IMR-90 (cell line): ENCODE results near the gene ABCA9. TPM values are rescaled to one million over a fixed set of nuclear protein-coding genes. Genes with fewer than 3 reads are reported as not detected.

Experiments
- ATAC-seq: fragments of 200-7000 bp; cut with Tn5 transposase; 2 replicates; pipeline ENCODE4 v1.9.1; 2020; ENCODE audit warnings: low read depth, mild to moderate bottlenecking, moderate library complexity
- BruUV-seq: library from RNA; stranded (reverse); fragments of 400-500 nt; replicated peaks from 2 replicates; lab custom pipeline; 2021; lab: Mats Ljungman, UMichigan
- CTCF ChIA-PET: fragments of 300-600 bp; formaldehyde crosslinking; extraction: SDS; loops from one replicate; lab custom pipeline; 2021; ENCODE audit warnings: antibody characterized with exemption; lab: Yijun Ruan, JAX
- POLR2A ChIA-PET: fragments of 300-600 bp; sonication (Branson Sonifier 250); formaldehyde crosslinking; loops from one replicate; lab custom pipeline; 2022; ENCODE audit warnings: antibody characterized with exemption; ENCODE audit not compliant: unreplicated experiment; lab: Charles Lee
- DNase-seq: peaks from one replicate; pipeline ENCODE4 v3.0.0; 2013
- H2AFZ ChIP-seq: replicated peaks from 2 replicates; pipeline ENCODE3; 2013; ENCODE audit warnings: low read length, mild to moderate bottlenecking; ENCODE audit not compliant: poor library complexity
- H2AK5ac ChIP-seq: 2 replicates; pipeline ENCODE4 v1.6.1; 2013; ENCODE audit warnings: low read depth, low read length, inconsistent platforms
- H2AK9ac ChIP-seq: replicated peaks from 2 replicates; pipeline ENCODE3; 2013; ENCODE audit warnings: mild to moderate bottlenecking, low read depth, low read length, moderate library complexity; ENCODE audit not compliant: poor library complexity
- H2BK120ac ChIP-seq: 2 replicates; pipeline ENCODE4 v1.6.1; 2013; ENCODE audit warnings: low read depth, low read length, inconsistent platforms
- H2BK15ac ChIP-seq: 3 replicates; pipeline ENCODE4 v1.6.1; 2013; ENCODE audit warnings: low read depth, low read length, inconsistent platforms
- H2BK20ac ChIP-seq: 2 replicates; pipeline ENCODE4 v1.6.1; 2013; ENCODE audit warnings: low read depth, mild to moderate bottlenecking, inconsistent platforms, low read length, moderate library complexity
- H2BK5ac ChIP-seq: 2 replicates; pipeline ENCODE4 v1.6.1; 2013; ENCODE audit warnings: mild to moderate bottlenecking, low read depth, low read length, inconsistent platforms; ENCODE audit not compliant: poor library complexity, severe bottlenecking
- H3K14ac ChIP-seq: replicated peaks from 2 replicates; pipeline ENCODE4 v1.6.1; 2013; ENCODE audit warnings: low read depth, low read length, inconsistent platforms
- H3K18ac ChIP-seq: 2 replicates; pipeline ENCODE4 v1.6.1; 2013; ENCODE audit warnings: low read depth, low read length, control low read depth
- H3K23ac ChIP-seq: 2 replicates; pipeline ENCODE4 v1.6.1; 2013; ENCODE audit warnings: low read depth, low read length, inconsistent platforms
- H3K27ac ChIP-seq: 2 replicates; pipeline ENCODE4 v1.5.1; 2013; ENCODE audit warnings: mild to moderate bottlenecking, control low read depth, low read length; ENCODE audit not compliant: insufficient read depth
- H3K27me3 ChIP-seq: 2 replicates; pipeline ENCODE4 v1.6.1; 2013; ENCODE audit warnings: low read length; ENCODE audit not compliant: control insufficient read depth, insufficient read depth
- H3K36me3 ChIP-seq: 2 replicates; pipeline ENCODE4 v1.6.1; 2013; ENCODE audit warnings: low read length, mixed read lengths; ENCODE audit not compliant: control insufficient read depth, insufficient read depth
- H3K4ac ChIP-seq: 2 replicates; pipeline ENCODE4 v1.6.1; 2013; ENCODE audit warnings: low read depth, low read length, inconsistent platforms
- H3K4me1 ChIP-seq: 2 replicates; pipeline ENCODE4 v1.6.1; 2013; ENCODE audit warnings: low read length, mixed read lengths; ENCODE audit not compliant: control insufficient read depth, insufficient read depth
- H3K4me2 ChIP-seq: 2 replicates; pipeline ENCODE4 v1.6.1; 2013; ENCODE audit warnings: low read depth, mild to moderate bottlenecking, control low read depth, low read length, moderate library complexity
- H3K4me3 ChIP-seq: 2 replicates; pipeline ENCODE4 v1.5.1; 2013; ENCODE audit warnings: low read depth, mild to moderate bottlenecking, control low read depth, low read length, moderate library complexity; ENCODE audit not compliant: insufficient read depth
- H3K56ac ChIP-seq: 2 replicates; pipeline ENCODE4 v1.6.1; 2013; ENCODE audit warnings: low read length, inconsistent platforms; ENCODE audit not compliant: insufficient read depth; ENCODE audit errors: extremely low read depth
- H3K79me1 ChIP-seq, 2 experiments: 2 replicates each; pipeline ENCODE4 v1.6.1; 2013; ENCODE audit warnings: low read length in 2 of 2, inconsistent platforms in 1 of 2, low read depth in 1 of 2
- H3K9ac ChIP-seq: 2 replicates; pipeline ENCODE4 v1.6.1; 2013; ENCODE audit warnings: low read depth, low read length, control low read depth
- H3K9me1 ChIP-seq: 2 replicates; pipeline ENCODE4 v1.6.1; 2013; ENCODE audit warnings: low read length, inconsistent platforms; ENCODE audit not compliant: insufficient read depth
- H3K9me3 ChIP-seq: 2 replicates; pipeline ENCODE4 v1.6.1; 2013; ENCODE audit warnings: low read length; ENCODE audit not compliant: control insufficient read depth, insufficient read depth
- H4K20me1 ChIP-seq: 2 replicates; pipeline ENCODE4 v1.6.1; 2013; ENCODE audit warnings: low read length, inconsistent platforms; ENCODE audit not compliant: insufficient read depth
- H4K5ac ChIP-seq: 2 replicates; pipeline ENCODE4 v1.6.1; 2013; ENCODE audit warnings: mild to moderate bottlenecking, low read depth, low read length, control low read depth
- H4K8ac ChIP-seq, 2 experiments: 2 replicates each; pipeline ENCODE4 v1.6.1; 2013; ENCODE audit warnings: low read depth in 2 of 2, low read length in 2 of 2, control low read depth in 1 of 2, inconsistent platforms in 1 of 2
- H4K91ac ChIP-seq: 2 replicates; pipeline ENCODE4 v1.6.1; 2013; ENCODE audit warnings: low read depth, low read length, inconsistent platforms; ENCODE audit not compliant: insufficient read depth
- CTCF ChIP-seq: conservative IDR thresholded peaks from 2 replicates; pipeline ENCODE4 v1.5.1; 2012; ENCODE audit warnings: mild to moderate bottlenecking, low read depth, low read length, improper control_type of control experiment
- ELK1 ChIP-seq: fragments of 150-350 bp; IDR thresholded peaks from 2 replicates; pipeline ENCODE4 v1.6.1; 2016; ENCODE audit warnings: low read depth, mild to moderate bottlenecking, low read length, moderate library complexity, borderline replicate concordance
- MAFK ChIP-seq: IDR thresholded peaks from 2 replicates; pipeline ENCODE4 v1.6.1; 2012; ENCODE audit warnings: low read depth, low read length, improper control_type of control experiment
- MXI1 ChIP-seq: IDR thresholded peaks from 2 replicates; pipeline ENCODE4 v1.6.1; 2012; ENCODE audit warnings: low read depth, mild to moderate bottlenecking, low read length, moderate library complexity, borderline replicate concordance
- NFE2L2 ChIP-seq: fragments of 150-350 bp; IDR thresholded peaks from 2 replicates; pipeline ENCODE4 v1.6.1; 2016; ENCODE audit warnings: low read depth, mild to moderate bottlenecking, low read length
- POLR2A ChIP-seq: IDR thresholded peaks from 2 replicates; pipeline ENCODE4 v1.6.1; 2012; ENCODE audit warnings: mild to moderate bottlenecking, low read depth, low read length
- RAD21 ChIP-seq: IDR thresholded peaks from 2 replicates; pipeline ENCODE4 v1.6.1; 2012; ENCODE audit warnings: low read length, improper control_type of control experiment
- RCOR1 ChIP-seq: IDR thresholded peaks from 2 replicates; pipeline ENCODE4 v1.6.1; 2012; ENCODE audit warnings: mild to moderate bottlenecking, low read length, improper control_type of control experiment; ENCODE audit not compliant: insufficient replicate concordance
- RFX5 ChIP-seq: IDR thresholded peaks from 2 replicates; pipeline ENCODE4 v1.8.0; 2012; ENCODE audit warnings: low read depth, mild to moderate bottlenecking, low read length, moderate library complexity
- USF2 ChIP-seq: fragments of 150-350 bp; IDR thresholded peaks from 2 replicates; pipeline ENCODE4 v1.6.1; 2017; ENCODE audit warnings: mild to moderate bottlenecking, antibody characterized with exemption, low read length, low read depth
- WGBS, 2 experiments: methylation state at CpG; one replicate each; pipeline versions ENCODE4 v1.1.5 to v1.1.7; 2013; ENCODE audit warnings: missing lambda C conversion rate in 2 of 2; ENCODE audit not compliant: insufficient read length in 1 of 2; ENCODE audit errors: extremely low coverage in 2 of 2; 5-methylcytosine and 5-hydroxymethylcytosine counted together
- dilution Hi-C: fragments of 300-500 bp; cut with HindIII; formaldehyde crosslinking; loops from one replicate; pipeline ENCODE4 v1.14.3; 2018; ENCODE audit warnings: low sequenced_read_pairs; ENCODE audit not compliant: unreplicated experiment
- in situ Hi-C: fragments of 300-500 bp; cut with MboI; formaldehyde crosslinking; loops from 3 replicates; pipeline ENCODE4 v1.14.3; 2019; ENCODE audit warnings: low sequenced_read_pairs, inconsistent platforms, mixed read lengths
- intact Hi-C: fragments of 100-400 bp; cut with micrococcal nuclease; formaldehyde crosslinking; loops from 2 replicates; pipeline ENCODE4 v1.10.0; 2022
- polyA plus RNA-seq, 3 experiments: library from polyadenylated mRNA; depleted of rRNA; stranded (reverse); fragments of >200 nt; gene quantifications; 2 replicates each; pipeline ENCODE4 v1.2.3, GENCODE V29; 2012; ENCODE audit warnings: low replicate concordance in 1 of 3
- total RNA-seq: library from RNA; depleted of rRNA; stranded (reverse); fragments of >200 nt; gene quantifications from 2 replicates; pipeline ENCODE4 v1.2.3, GENCODE V29; 2012

ABCA9 gene
- total and polyA plus RNA-seq, 2 of the 4 experiments (the other 2 are of a cell fraction) = under 0.01 TPM; not detected in 1

GRCh38 chr17:69048634-69049033, 12.1 kb downstream of the ABCA9 start:
- Histone ChIP-seq H2AFZ (no peak overlapping the region), H2AK9ac (no peak overlapping the region), H3K23ac (no peak overlapping the region), H2AK5ac (no peak overlapping the region), H4K20me1 (no peaks in the 10 kb centered on the region), H2BK15ac (no peak overlapping the region), H3K36me3 (no peaks in the 10 kb centered on the region), H3K56ac (no peak overlapping the region), H2BK20ac (0 out of 2 replicates have a peak overlapping the region, but pooled peaks have one; percentile 5), H4K91ac (no peak overlapping the region), H3K9me1 (peaks cover 2% of the 10 kb centered on the region; the same call in 1 of the 2 replicates), H3K4ac (no peak overlapping the region), H4K8ac (no peak overlapping the region), H3K4me2 (no peak overlapping the region), H3K14ac (no peak overlapping the region), H3K9ac (no peak overlapping the region), H2BK5ac (no peak overlapping the region), H3K27me3 (no peaks in the 10 kb centered on the region), H3K4me3 (no peak overlapping the region), H3K4me1 (peaks cover 8% of the 10 kb centered on the region; the same call in 1 of the 2 replicates), H3K9me3 (no peaks in the 10 kb centered on the region), H2BK120ac (no peak overlapping the region; the same call in 1 of the 2 replicates), H3K27ac (peak overlapping the region; percentile 99; the same call in 1 of the 2 replicates), H4K5ac (no peak overlapping the region; the same call in 1 of the 2 replicates), H3K79me1 (no peaks in the 10 kb centered on the region), H3K18ac (peak overlapping the region; percentile 54; the same call in 1 of the 2 replicates)
- DNase-seq (no peak), ATAC-seq (no peak)
- no TSS peak for BruUV-seq
- ChIA-PET CTCF (no interaction called here), POLR2A (no interaction called here)
- WGBS, 2 experiments = no CpG with 5 or more reads among the region's 2 CpGs
- dilution Hi-C loops (no loop called here), in situ Hi-C loops (no loop called here), intact Hi-C loops (no loop called here)
- TF ChIP-seq ELK1 (no peak), RCOR1 (no peak), MXI1 (no peak), POLR2A (no peak), NFE2L2 (no peak), RAD21 (no peak), CTCF (no peak), USF2 (no peak), RFX5 (no peak), MAFK (no peak)
